Left lung (tissue), 10 donors: ENCODE results near the gene WBP1L. TPM values are rescaled to one million over a fixed set of nuclear protein-coding genes. Genes with fewer than 3 reads are reported as not detected.
A peak's percentile ranks its signal among the peaks of the same experiment; 100 is the strongest.
"Not testable (repeated sequence)": the region's sequence is repeated elsewhere in the genome, so short reads cannot be mapped to it uniquely, and the experiment has no call there.

ENCODE experiments used
- ATAC-seq: fragments of 200-7000 bp; cut with Tn5 transposase; one replicate; pipeline ENCODE4 v1.9.1; 2020; ENCODE audit warnings: moderate library complexity
- DNase-seq, 4 donors: peaks; one replicate each; pipeline ENCODE4 v3.0.0-alpha.2; 2013 to 2020
- H3K27ac ChIP-seq, 2 donors: fragments of 200-600 bp; sonication (generic) in 1 of 2; one replicate each; pipeline versions ENCODE4 v1.5.0 to v1.8.0; 2020 to 2021
- H3K27me3 ChIP-seq, 2 donors: fragments of 200-600 bp; sonication (generic) in 1 of 2; one replicate each; pipeline versions ENCODE4 v1.5.0 to v1.8.0; 2020 to 2021
- H3K36me3 ChIP-seq, 2 donors: fragments of 200-600 bp; sonication (generic) in 1 of 2; one replicate each; pipeline versions ENCODE4 v1.5.0 to v1.8.0; 2020 to 2021
- H3K4me1 ChIP-seq, 2 donors: fragments of 200-600 bp; one replicate each; pipeline ENCODE4 v1.8.0; 2021
- H3K4me3 ChIP-seq, 2 donors: fragments of 200-600 bp; sonication (generic) in 1 of 2; one replicate each; pipeline versions ENCODE4 v1.5.0 to v1.8.0; 2020 to 2021; ENCODE audit warnings: mild to moderate bottlenecking in 1 of 2
- H3K9me3 ChIP-seq, 2 donors: fragments of 200-600 bp; sonication (generic) in 1 of 2; one replicate each; pipeline versions ENCODE4 v1.5.0 to v1.8.0; 2020 to 2021
- CTCF ChIP-seq, 2 donors: fragments of 200-600 bp; sonication (generic) in 1 of 2; IDR thresholded peaks; one replicate each; pipeline versions ENCODE4 v1.5.0 to v1.8.0; 2021; ENCODE audit warnings: antibody characterized with exemption in 2 of 2
- intact Hi-C, 2 donors: fragments of 100-400 bp; cut with DNase I; formaldehyde crosslinking; loops; one replicate each; pipeline versions ENCODE4 v1.11.2 to v1.14.2; 2022
- polyA plus RNA-seq, 6 donors: library from polyadenylated mRNA; unstranded; fragments of 120-200 nt; gene quantifications; one replicate each; pipeline ENCODE4 v1.2.1, GENCODE V29; 2013; ENCODE audit not compliant: insufficient read length in 6 of 6
- total RNA-seq, 2 donors: library from RNA; stranded (reverse); fragmentation: NEBNext Ultra II Directional; extraction: Animal tissue kit (Norgen Biotek cat#: 25700); gene quantifications; one replicate each; pipeline ENCODE4 v1.2.1, GENCODE V29; 2021
- donor health status: DM: no; HTN: yes; CAD: no.
- donor health status: DM: no; HTN: no; CAD: no.

WBP1L gene
- total and polyA plus RNA-seq, 8 donors: 42.6 to 49.8 (median 45.9) TPM

DNA sequence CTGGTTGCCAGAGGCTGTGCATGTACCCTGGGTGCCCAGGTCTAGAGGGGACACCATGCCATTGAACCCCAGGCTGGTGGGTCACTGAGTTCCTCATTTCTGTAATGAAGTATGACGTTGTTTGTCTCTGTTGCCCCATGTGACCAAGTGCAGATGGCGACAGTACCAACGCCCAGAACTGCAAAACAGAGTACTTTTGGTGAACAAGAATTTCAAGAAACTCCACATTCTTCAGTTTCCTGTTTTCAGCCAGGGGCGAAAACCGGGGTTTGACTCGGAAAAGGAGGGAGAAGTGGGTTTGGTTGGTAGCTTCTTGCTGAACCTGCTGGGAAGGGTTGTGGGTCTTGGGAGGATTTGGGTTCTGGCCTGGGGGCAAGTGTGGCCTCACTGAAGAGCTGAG, 75.3 kb downstream of the WBP1L start:
- Histone ChIP-seq H3K9me3 (no peaks in the 10 kb centered on the region), H3K36me3 (peaks cover 0 to 12% of the 10 kb centered on the region in 2 donors), H3K4me3 (no peak overlapping the region), H3K27me3 (no peaks in the 10 kb centered on the region), H3K4me1 (peaks cover 24 to 46% of the 10 kb centered on the region in 2 donors), H3K27ac (peak overlapping the region; percentile 39 to 78)
- peak in 2 of 4 donors; percentile 74 to 77 for DNase-seq
- peak; percentile 18 for ATAC-seq
- no peak for TF ChIP-seq CTCF (IDR thresholded peaks at IDR 0.05)
- intact Hi-C loops: loop anchor here in 1 of 2 donors (10.0 kb wide), 1 partner anchor 64 kb away; no protein-coding TSS in a partner anchor

DNA sequence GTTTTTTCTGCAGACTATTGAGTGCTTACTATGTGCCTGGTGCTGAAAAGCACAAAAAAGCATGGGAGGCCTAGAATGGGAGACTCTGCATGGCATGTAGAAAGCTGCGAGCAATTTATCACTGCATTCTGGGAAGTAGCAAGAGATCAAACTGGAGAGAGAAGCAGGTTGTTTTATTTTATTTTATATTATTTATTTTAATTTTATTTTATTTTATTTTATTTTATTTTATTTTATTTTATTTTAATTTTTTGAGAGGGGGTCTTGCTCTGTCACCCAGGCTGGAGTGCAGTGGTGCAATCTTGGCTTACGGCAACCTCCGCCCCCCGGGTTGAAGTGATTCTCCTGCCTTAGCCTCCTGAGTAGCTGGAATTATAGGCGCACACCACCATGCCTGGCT, 76.3 kb downstream of the WBP1L start:
- H3K36me3 ChIP-seq, H3K9me3 ChIP-seq, H3K4me3 ChIP-seq, DNase-seq, H3K27me3 ChIP-seq, intact Hi-C loops, ATAC-seq: not testable (repeated sequence)
- H3K4me1 ChIP-seq: peaks cover 17 to 37% of the 10 kb centered on the region in 2 donors
- peak overlapping the region in 1 of 2 donors; percentile 78 for H3K27ac ChIP-seq

GRCh38 chr10:102822222-102822621, 78.5 kb downstream of the WBP1L start:
- Histone ChIP-seq H3K4me1 (peaks cover 0 to 16% of the 10 kb centered on the region in 2 donors), H3K27me3 (no peaks in the 10 kb centered on the region), H3K9me3 (no peaks in the 10 kb centered on the region), H3K4me3 (no peak overlapping the region), H3K27ac (no peak overlapping the region), H3K36me3 (no peaks in the 10 kb centered on the region)
- no peak for TF ChIP-seq CTCF (IDR thresholded peaks at IDR 0.05)
- ATAC-seq: no peak
- intact Hi-C loops: no loop called here
- DNase-seq: no peak

GRCh38 chr10:102824664-102825063, 80.9 kb downstream of the WBP1L start:
- DNase-seq (no peak), ATAC-seq (no peak)
- no peak for TF ChIP-seq CTCF (IDR thresholded peaks at IDR 0.05)
- Histone ChIP-seq H3K27ac (no peak overlapping the region), H3K4me3 (no peak overlapping the region), H3K27me3 (no peaks in the 10 kb centered on the region), H3K36me3 (no peaks in the 10 kb centered on the region), H3K9me3 (no peaks in the 10 kb centered on the region), H3K4me1 (peaks cover 0 to 3% of the 10 kb centered on the region in 2 donors)
- intact Hi-C loops: no loop called here

GRCh38 chr10:102826148-102826796, 82.5 kb downstream of the WBP1L start:
- no peaks in the 10 kb centered on the region for H3K27me3 ChIP-seq
- intact Hi-C loops: no loop called here
- no peak overlapping the region for H3K27ac ChIP-seq
- DNase-seq (no peak), ATAC-seq (no peak)
- H3K9me3 ChIP-seq: no peaks in the 10 kb centered on the region
- TF ChIP-seq CTCF (IDR thresholded peaks at IDR 0.05): no peak
- no peaks in the 10 kb centered on the region for H3K36me3 ChIP-seq
- H3K4me1 ChIP-seq: no peaks in the 10 kb centered on the region
- no peak overlapping the region for H3K4me3 ChIP-seq

DNA sequence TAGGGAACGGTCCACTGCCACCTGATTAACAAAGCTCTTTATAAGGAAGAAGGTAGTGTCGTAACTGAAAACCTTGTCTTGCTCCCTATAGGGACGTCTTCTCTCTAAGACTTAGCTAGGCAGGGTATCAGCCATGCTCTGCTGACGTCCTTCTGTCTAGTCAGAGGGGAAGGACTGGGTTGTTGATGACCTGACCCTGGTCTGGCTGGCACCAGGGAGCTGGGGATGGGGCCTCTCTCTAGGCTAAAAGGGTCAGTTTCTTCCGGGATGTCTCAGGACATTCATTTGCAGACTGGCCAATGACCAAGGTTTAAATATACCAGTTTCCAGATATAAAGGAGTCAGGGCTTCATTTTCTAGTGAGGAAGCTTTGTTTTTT, 83.8 kb downstream of the WBP1L start:
- intact Hi-C loops: no loop called here
- no peak for TF ChIP-seq CTCF (IDR thresholded peaks at IDR 0.05)
- no peak for DNase-seq

More for the DNA sequence above, 83.8 kb downstream of the WBP1L start:
- H3K27ac ChIP-seq: no peak overlapping the region
- no peaks in the 10 kb centered on the region for H3K9me3 ChIP-seq
- no peak overlapping the region for H3K4me3 ChIP-seq
- no peaks in the 10 kb centered on the region for H3K4me1 ChIP-seq
- H3K36me3 ChIP-seq: no peaks in the 10 kb centered on the region
- no peaks in the 10 kb centered on the region for H3K27me3 ChIP-seq
- no peak for ATAC-seq
